Adipose tissue (tissue), 3 donors: ENCODE measurements around the gene XPO6. TPM values are rescaled to one million over a fixed set of nuclear protein-coding genes. Genes with fewer than 3 reads are reported as not detected.
A peak's percentile ranks its signal among the peaks of the same experiment; 100 is the strongest.

Experiments used
- H3K27ac ChIP-seq: one replicate; pipeline ENCODE4 v1.5.1; 2013; ENCODE audit warnings: low read depth, low read length
- whole genome bisulfite sequencing, 3 donors: extraction: QIAGEN DNeasy Blood & Tissue Kit; methylation state at CpG; one replicate each; pipeline ENCODE4 v1.1.7; 2013; 5-methylcytosine and 5-hydroxymethylcytosine counted together
- polyA plus RNA-seq, 3 donors: library from polyadenylated mRNA; stranded (reverse); fragments of 200-250 nt; gene quantifications; one replicate each; pipeline ENCODE4 v1.2.3, GENCODE V29; 2013
- donor health status: healthy with polysubstance abuse.
- donor health status: Bipolar disorder and iron deficiency.
- donor health status: healthy.

Gene XPO6
- polyA plus RNA-seq, 3 donors: 36.8 to 69.4 (median 55.1) TPM

- WGBS, 3 donors: 1% methylated on average over 31 to 33 of the region's 33 CpGs
- H3K27ac ChIP-seq: peak overlapping the region; percentile 78
Observed at GRCh38 chr16:28210979-28211588, 681 bp downstream of the XPO6 start.

GRCh38 chr16:28210264-28210663 is 1.5 kb downstream of the XPO6 start:
- H3K27ac ChIP-seq: peak overlapping the region; percentile 26
- WGBS, 3 donors: 40 to 64% (median 63%) methylated on average over 5 of the region's 5 CpGs

- WGBS, 3 donors: 76 to 86% (median 85%) methylated on average over 4 of the region's 4 CpGs
- no peak overlapping the region for H3K27ac ChIP-seq
Observed at GRCh38 chr16:28208824-28209223, 2.9 kb downstream of the XPO6 start.

GRCh38 chr16:28208131-28208530 is 3.6 kb downstream of the XPO6 start:
- WGBS, 3 donors: 97 to 98% (median 98%) methylated on average over 4 of the region's 4 CpGs
- no peak overlapping the region for H3K27ac ChIP-seq

GRCh38 chr16:28207399-28207798 is 4.4 kb downstream of the XPO6 start:
- no peak overlapping the region for H3K27ac ChIP-seq
- WGBS, 3 donors: 86 to 95% (median 94%) methylated on average over 2 of the region's 2 CpGs

GRCh38 chr16:28205974-28206373 is 5.8 kb downstream of the XPO6 start:
- H3K27ac ChIP-seq: no peak overlapping the region
- WGBS, 3 donors: 98 to 99% (median 98%) methylated on average over 3 to 4 of the region's 4 CpGs

GRCh38 chr16:28205117-28205899 is 6.5 kb downstream of the XPO6 start:
- no peak overlapping the region for H3K27ac ChIP-seq
- WGBS, 3 donors: 80 to 92% (median 90%) methylated on average over 6 of the region's 6 CpGs

GRCh38 chr16:28204622-28205021 is 7.1 kb downstream of the XPO6 start:
- H3K27ac ChIP-seq: no peak overlapping the region
- WGBS, 3 donors: 87 to 91% (median 89%) methylated on average over 6 of the region's 6 CpGs

- WGBS, 3 donors: 70 to 78% (median 76%) methylated on average over 4 of the region's 4 CpGs
- no peak overlapping the region for H3K27ac ChIP-seq
Observed at GRCh38 chr16:28204204-28204603, 7.6 kb downstream of the XPO6 start.

GRCh38 chr16:28202147-28202746 is 9.5 kb downstream of the XPO6 start:
- 87 to 92% (median 89%) methylated on average over 6 of the region's 6 CpGs for WGBS, 3 donors

GRCh38 chr16:28200661-28201060 is 11.1 kb downstream of the XPO6 start:
- 67 to 87% (median 69%) methylated on average over 5 of the region's 5 CpGs for WGBS, 3 donors

More at GRCh38 chr16:28202147-28202746, 9.5 kb downstream of the XPO6 start:
- no peak overlapping the region for H3K27ac ChIP-seq

GRCh38 chr16:28196387-28196987 is 15.3 kb downstream of the XPO6 start:
- no peak overlapping the region for H3K27ac ChIP-seq
- 61 to 90% (median 75%) methylated on average over 5 of the region's 5 CpGs for whole genome bisulfite sequencing, 3 donors

More at GRCh38 chr16:28200661-28201060, 11.1 kb downstream of the XPO6 start:
- H3K27ac ChIP-seq: no peak overlapping the region

- 97 to 100% (median 97%) methylated on average over 2 of the region's 2 CpGs for WGBS, 3 donors
Observed at GRCh38 chr16:28195859-28196258, 15.9 kb downstream of the XPO6 start.

GRCh38 chr16:28193530-28194423 is 18.0 kb downstream of the XPO6 start:
- H3K27ac ChIP-seq: no peak overlapping the region
- 63 to 73% (median 71%) methylated on average over 14 of the region's 14 CpGs for WGBS, 3 donors

More at GRCh38 chr16:28195859-28196258, 15.9 kb downstream of the XPO6 start:
- H3K27ac ChIP-seq: no peak overlapping the region

- WGBS, 3 donors: 56 to 80% (median 65%) methylated on average over 10 of the region's 10 CpGs
- H3K27ac ChIP-seq: no peak overlapping the region
Observed at GRCh38 chr16:28192806-28193529, 18.8 kb downstream of the XPO6 start.

GRCh38 chr16:28191364-28191960 is 20.3 kb downstream of the XPO6 start:
- 65 to 81% (median 79%) methylated on average over 3 of the region's 3 CpGs for WGBS, 3 donors

GRCh38 chr16:28189245-28189644 is 22.5 kb downstream of the XPO6 start:
- no peak overlapping the region for H3K27ac ChIP-seq
- WGBS, 3 donors: 66 to 81% (median 78%) methylated on average over 3 of the region's 3 CpGs

More at GRCh38 chr16:28191364-28191960, 20.3 kb downstream of the XPO6 start:
- no peak overlapping the region for H3K27ac ChIP-seq
